ACC112 (cell line): ENCODE data around the gene NR5A2.
A peak's percentile ranks its signal among the peaks of the same experiment; 100 is the strongest.

Source experiments
- H2AFZ ChIP-seq: fragments of 200-600 bp; sonication (generic); one replicate; pipeline ENCODE4 v1.6.0; 2017; ENCODE audit warnings: antibody characterized with exemption, low read length; ENCODE audit not compliant: unreplicated experiment
- H3K27ac ChIP-seq: fragments of 200-600 bp; sonication (generic); 2 replicates; pipeline ENCODE4 v1.5.1; 2014; ENCODE audit warnings: low read depth, mild to moderate bottlenecking, antibody characterized with exemption, low read length, moderate library complexity
- H3K27me3 ChIP-seq: fragments of 200-600 bp; sonication (generic); 2 replicates; pipeline ENCODE4 v1.6.1; 2014; ENCODE audit warnings: mild to moderate bottlenecking, antibody characterized with exemption, low read length, moderate library complexity, mixed read lengths; ENCODE audit not compliant: insufficient read depth
- H3K36me3 ChIP-seq: fragments of 200-600 bp; sonication (generic); 2 replicates; pipeline ENCODE4 v1.6.1; 2016; ENCODE audit warnings: mild to moderate bottlenecking, antibody characterized with exemption, low read length, moderate library complexity, mixed read lengths; ENCODE audit not compliant: insufficient read depth
- H3K4me1 ChIP-seq: fragments of 200-600 bp; sonication (generic); one replicate; pipeline ENCODE4 v1.6.1; 2016; ENCODE audit warnings: low read length, mixed read lengths; ENCODE audit not compliant: insufficient read depth, unreplicated experiment, control insufficient read depth
- H3K4me3 ChIP-seq: fragments of 200-600 bp; sonication (generic); 2 replicates; pipeline ENCODE4 v1.5.1; 2014; ENCODE audit warnings: mild to moderate bottlenecking, low read depth, low read length
- H3K79me2 ChIP-seq: fragments of 200-600 bp; sonication (generic); one replicate; pipeline ENCODE4 v1.6.0; 2016; ENCODE audit warnings: low read length; ENCODE audit not compliant: control insufficient read depth, unreplicated experiment, insufficient read depth

The NR5A2 gene

GRCh38 chr1:200073286-200073637, 45.8 kb downstream of the NR5A2 start:
- peaks cover 9% of the 10 kb centered on the region for H3K4me1 ChIP-seq
- H2AFZ ChIP-seq: no peak overlapping the region
- H3K27me3 ChIP-seq: peaks cover 6% of the 10 kb centered on the region; the same call in 1 of the 2 replicates
- no peaks in the 10 kb centered on the region for H3K79me2 ChIP-seq
- no peak overlapping the region for H3K27ac ChIP-seq
- H3K4me3 ChIP-seq: no peak overlapping the region
- H3K36me3 ChIP-seq: no peaks in the 10 kb centered on the region

- Histone ChIP-seq H3K79me2 (no peaks in the 10 kb centered on the region), H3K4me1 (peaks cover 9% of the 10 kb centered on the region), H3K27ac (0 out of 2 replicates have a peak overlapping the region, but pooled peaks have one; percentile 30), H2AFZ (peak overlapping the region; percentile 16), H3K27me3 (no peaks in the 10 kb centered on the region), H3K36me3 (no peaks in the 10 kb centered on the region), H3K4me3 (0 out of 2 replicates have a peak overlapping the region, but pooled peaks have one; percentile 56)
Measured at GRCh38 chr1:200075522-200075921, 48.0 kb downstream of the NR5A2 start.

- no peaks in the 10 kb centered on the region for H3K36me3 ChIP-seq
- H3K79me2 ChIP-seq: no peaks in the 10 kb centered on the region
- peak overlapping the region; percentile 56 for H3K4me3 ChIP-seq
- peaks cover 10% of the 10 kb centered on the region for H3K4me1 ChIP-seq
- peak overlapping the region; percentile 30; the same call in 1 of the 2 replicates for H3K27ac ChIP-seq
- peak overlapping the region; percentile 16 for H2AFZ ChIP-seq
- no peaks in the 10 kb centered on the region for H3K27me3 ChIP-seq
Measured at GRCh38 chr1:200075938-200076546, 48.5 kb downstream of the NR5A2 start.

- Histone ChIP-seq H3K4me3 (no peak overlapping the region), H3K4me1 (peaks cover 32% of the 10 kb centered on the region), H3K79me2 (no peaks in the 10 kb centered on the region), H2AFZ (no peak overlapping the region), H3K36me3 (no peaks in the 10 kb centered on the region), H3K27me3 (no peaks in the 10 kb centered on the region), H3K27ac (no peak overlapping the region)
Measured at GRCh38 chr1:200079232-200079940, 51.9 kb downstream of the NR5A2 start.

- no peak overlapping the region for H3K27ac ChIP-seq
- no peaks in the 10 kb centered on the region for H3K79me2 ChIP-seq
- no peaks in the 10 kb centered on the region for H3K27me3 ChIP-seq
- H2AFZ ChIP-seq: no peak overlapping the region
- H3K36me3 ChIP-seq: no peaks in the 10 kb centered on the region
- peak overlapping the region; percentile 31; the same call in 1 of the 2 replicates for H3K4me3 ChIP-seq
- peaks cover 26% of the 10 kb centered on the region for H3K4me1 ChIP-seq
Measured at GRCh38 chr1:200081151-200081968, 53.9 kb downstream of the NR5A2 start.

- peaks cover 23% of the 10 kb centered on the region for H3K4me1 ChIP-seq
- no peaks in the 10 kb centered on the region for H3K79me2 ChIP-seq
- no peak overlapping the region for H3K4me3 ChIP-seq
- H3K27me3 ChIP-seq: no peaks in the 10 kb centered on the region
- no peak overlapping the region for H2AFZ ChIP-seq
- no peaks in the 10 kb centered on the region for H3K36me3 ChIP-seq
- H3K27ac ChIP-seq: no peak overlapping the region
Measured at GRCh38 chr1:200081969-200082245, 54.4 kb downstream of the NR5A2 start.

GRCh38 chr1:200082329-200082728, 54.8 kb downstream of the NR5A2 start:
- no peaks in the 10 kb centered on the region for H3K36me3 ChIP-seq
- no peak overlapping the region for H3K27ac ChIP-seq
- no peak overlapping the region for H2AFZ ChIP-seq
- no peaks in the 10 kb centered on the region for H3K27me3 ChIP-seq
- no peak overlapping the region for H3K4me3 ChIP-seq
- peaks cover 23% of the 10 kb centered on the region for H3K4me1 ChIP-seq
- no peaks in the 10 kb centered on the region for H3K79me2 ChIP-seq

GRCh38 chr1:200090252-200091159, 63.0 kb downstream of the NR5A2 start:
- H3K4me1 ChIP-seq: no peaks in the 10 kb centered on the region
- no peak overlapping the region for H3K27ac ChIP-seq
- H3K36me3 ChIP-seq: no peaks in the 10 kb centered on the region
- no peaks in the 10 kb centered on the region for H3K79me2 ChIP-seq
- H2AFZ ChIP-seq: no peak overlapping the region
- no peak overlapping the region for H3K4me3 ChIP-seq
- no peaks in the 10 kb centered on the region for H3K27me3 ChIP-seq

GRCh38 chr1:200095057-200095577, 67.6 kb downstream of the NR5A2 start:
- H3K4me1 ChIP-seq: peaks cover 15% of the 10 kb centered on the region
- H3K4me3 ChIP-seq: no peak overlapping the region
- H3K79me2 ChIP-seq: no peaks in the 10 kb centered on the region
- no peaks in the 10 kb centered on the region for H3K27me3 ChIP-seq
- H3K36me3 ChIP-seq: no peaks in the 10 kb centered on the region
- no peak overlapping the region for H3K27ac ChIP-seq
- no peak overlapping the region for H2AFZ ChIP-seq

- Histone ChIP-seq H3K4me3 (no peak overlapping the region), H3K36me3 (no peaks in the 10 kb centered on the region), H3K4me1 (peaks cover 15% of the 10 kb centered on the region), H2AFZ (no peak overlapping the region), H3K27me3 (no peaks in the 10 kb centered on the region), H3K79me2 (no peaks in the 10 kb centered on the region), H3K27ac (no peak overlapping the region)
Measured at GRCh38 chr1:200096774-200097173, 69.3 kb downstream of the NR5A2 start.
